HG02623 (cell line): ENCODE measurements around the gene NUP153.

Experiments
- ATAC-seq: cut with Tn5 transposase; IDR thresholded peaks from one replicate; pipeline ENCODE4 v1.9.1; 2021; ENCODE audit warnings: moderate library complexity; ENCODE audit not compliant: unreplicated experiment

NUP153 gene

GRCh38 chr6:17565399-17565798 lies 141.3 kb downstream of the NUP153 start:
- ATAC-seq = no peak
